A549 (cell line): Measurements from ENCODE around the gene NPAS2.

Source experiments
- MAZ ChIP-seq: fragments of 150-350 bp; IDR thresholded peaks from 2 replicates; pipeline ENCODE4 v1.6.1; 2014; ENCODE audit warnings: antibody characterized with exemption, low read depth, low read length, borderline replicate concordance
- POLR2A ChIP-seq: IDR thresholded peaks from 2 replicates; pipeline ENCODE4 v1.6.1; 2012; ENCODE audit warnings: mild to moderate bottlenecking, low read length
- ZC3H11A ChIP-seq: fragments of 450-650 bp; IDR thresholded peaks from 2 replicates; pipeline ENCODE4 v1.6.1; 2014; ENCODE audit warnings: antibody characterized with exemption, mild to moderate bottlenecking
- TF ChIP-seq, protein P1 (sequence below): fragments of >200 bp; sonication (Bioruptor Twin); formaldehyde crosslinking; IDR thresholded peaks from 3 replicates; pipeline ENCODE4 v1.5.1; 2016
- TF ChIP-seq, protein P2 (sequence below): IDR thresholded peaks from 2 replicates; pipeline ENCODE4 v1.6.1; 2012

DNA sequence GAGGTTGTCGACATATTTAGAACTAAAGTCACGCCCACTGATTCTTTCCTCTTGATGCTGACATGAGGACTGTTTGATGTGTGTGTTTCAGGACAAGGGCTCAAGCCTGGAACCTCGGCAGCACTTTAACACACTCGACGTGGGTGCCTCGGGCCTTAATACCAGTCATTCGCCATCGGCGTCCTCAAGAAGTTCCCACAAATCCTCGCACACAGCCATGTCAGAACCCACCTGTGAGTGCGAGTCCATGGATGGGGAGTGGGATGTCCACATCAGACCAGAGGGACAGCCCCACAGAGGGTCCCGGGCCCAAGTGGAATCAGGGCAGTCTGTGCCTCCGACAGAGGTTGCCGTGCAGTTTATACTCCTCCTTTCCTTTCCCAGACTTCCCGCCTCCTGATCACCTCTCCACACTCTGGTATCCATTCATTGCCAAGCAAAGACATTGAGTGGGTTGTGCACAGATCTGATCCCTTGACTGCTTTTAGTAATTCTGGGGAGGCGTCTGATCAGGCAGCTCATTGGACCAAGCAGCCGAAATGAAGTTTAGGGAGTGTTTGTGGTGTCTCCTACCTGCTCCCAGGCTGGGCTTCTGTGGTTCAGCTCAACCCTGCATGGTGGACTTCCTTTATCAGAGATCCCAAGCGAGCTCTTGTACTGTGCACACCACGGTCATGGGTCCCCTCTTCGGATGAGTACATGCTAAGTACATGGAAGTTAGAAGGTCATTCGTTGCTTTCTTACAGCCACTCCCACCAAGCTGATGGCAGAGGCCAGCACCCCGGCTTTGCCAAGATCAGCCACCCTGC lies 155.0 kb downstream of the NPAS2 start:
- TF ChIP-seq, protein P1, sequence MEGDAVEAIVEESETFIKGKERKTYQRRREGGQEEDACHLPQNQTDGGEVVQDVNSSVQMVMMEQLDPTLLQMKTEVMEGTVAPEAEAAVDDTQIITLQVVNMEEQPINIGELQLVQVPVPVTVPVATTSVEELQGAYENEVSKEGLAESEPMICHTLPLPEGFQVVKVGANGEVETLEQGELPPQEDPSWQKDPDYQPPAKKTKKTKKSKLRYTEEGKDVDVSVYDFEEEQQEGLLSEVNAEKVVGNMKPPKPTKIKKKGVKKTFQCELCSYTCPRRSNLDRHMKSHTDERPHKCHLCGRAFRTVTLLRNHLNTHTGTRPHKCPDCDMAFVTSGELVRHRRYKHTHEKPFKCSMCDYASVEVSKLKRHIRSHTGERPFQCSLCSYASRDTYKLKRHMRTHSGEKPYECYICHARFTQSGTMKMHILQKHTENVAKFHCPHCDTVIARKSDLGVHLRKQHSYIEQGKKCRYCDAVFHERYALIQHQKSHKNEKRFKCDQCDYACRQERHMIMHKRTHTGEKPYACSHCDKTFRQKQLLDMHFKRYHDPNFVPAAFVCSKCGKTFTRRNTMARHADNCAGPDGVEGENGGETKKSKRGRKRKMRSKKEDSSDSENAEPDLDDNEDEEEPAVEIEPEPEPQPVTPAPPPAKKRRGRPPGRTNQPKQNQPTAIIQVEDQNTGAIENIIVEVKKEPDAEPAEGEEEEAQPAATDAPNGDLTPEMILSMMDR = no peak
- TF ChIP-seq MAZ = no peak
- TF ChIP-seq, protein P2, sequence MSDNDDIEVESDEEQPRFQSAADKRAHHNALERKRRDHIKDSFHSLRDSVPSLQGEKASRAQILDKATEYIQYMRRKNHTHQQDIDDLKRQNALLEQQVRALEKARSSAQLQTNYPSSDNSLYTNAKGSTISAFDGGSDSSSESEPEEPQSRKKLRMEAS = no peak
- TF ChIP-seq POLR2A = no peak
- no peak for TF ChIP-seq ZC3H11A
